Stimulated activated CD4-positive, alpha-beta T cell treated with anti-CD3 and anti-CD28 coated beads, Interleukin-4, amount 100 ng/mL, for 24 hours (primary cell): ENCODE data around the gene PLA2G3.
"Not testable (repeated sequence)": the region's sequence is repeated elsewhere in the genome, so short reads cannot be mapped to it uniquely, and the experiment has no call there.

Experiments used
- DNase-seq: peaks from one replicate; pipeline ENCODE4 v3.0.0-alpha.2; 2020

PLA2G3 gene

GRCh38 chr22:31121403-31121802 lies 18.9 kb downstream of the PLA2G3 start:
- no peak for DNase-seq

DNA sequence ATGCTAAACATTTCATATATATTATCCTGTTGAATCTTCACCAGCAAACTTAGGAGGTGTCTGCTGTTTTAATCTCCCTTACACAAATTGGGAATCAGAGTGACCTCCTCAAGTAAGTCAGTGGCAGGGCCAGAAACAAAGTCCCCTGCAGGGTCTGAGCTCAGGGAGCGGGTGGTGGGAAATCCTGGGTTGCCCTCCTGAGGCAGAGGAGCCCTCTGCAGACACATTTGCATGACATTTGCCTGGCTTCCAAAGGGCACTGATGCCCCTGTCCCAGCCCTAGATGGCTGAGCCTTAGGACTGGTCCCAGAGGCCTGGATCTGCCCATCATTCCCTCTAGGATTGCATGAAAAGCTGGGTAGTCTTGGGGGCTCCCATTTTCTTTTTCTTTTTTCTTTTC lies 19.7 kb downstream of the PLA2G3 start:
- DNase-seq: no peak

GRCh38 chr22:31120230-31120629 lies 20.1 kb downstream of the PLA2G3 start:
- no peak for DNase-seq

- no peak for DNase-seq
Observed at GRCh38 chr22:31119026-31119717, 21.1 kb downstream of the PLA2G3 start.

DNA sequence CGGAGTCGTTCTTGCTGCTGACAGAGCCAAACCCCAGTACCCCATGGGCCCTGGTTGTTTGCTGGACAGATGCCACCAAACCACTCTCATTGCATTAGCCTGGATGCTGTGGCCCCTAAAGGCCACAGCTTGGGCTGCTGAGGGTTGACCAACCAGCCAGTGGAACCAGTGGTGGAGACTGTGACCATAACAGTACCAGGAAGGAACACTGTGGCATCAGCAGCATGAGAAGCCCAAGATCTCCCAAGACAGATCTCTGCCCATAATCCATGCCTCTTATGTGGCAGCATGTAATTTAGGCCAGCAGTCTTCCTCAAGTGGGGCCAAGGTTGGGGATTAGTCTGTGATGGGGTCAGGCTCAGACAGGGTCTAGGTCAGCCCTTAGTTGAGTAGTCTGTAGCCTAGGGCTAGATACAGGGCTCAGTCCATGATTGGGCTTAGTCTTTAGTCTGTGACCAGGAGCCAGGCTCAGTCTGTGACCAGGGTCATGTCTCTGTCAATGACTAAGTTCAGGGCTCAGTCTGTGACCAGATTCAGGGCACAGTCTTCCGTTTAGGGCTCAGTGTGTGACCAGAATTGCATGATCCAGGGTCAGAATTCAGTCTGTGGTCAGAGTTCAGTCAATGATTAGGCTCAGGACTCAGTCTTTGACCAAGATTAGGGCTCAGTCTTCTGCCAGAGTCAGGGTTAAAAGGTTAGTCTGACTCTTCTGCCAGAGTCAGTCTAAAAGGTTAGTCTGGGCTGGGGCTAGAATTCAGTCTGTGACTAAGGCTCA lies 22.1 kb downstream of the PLA2G3 start:
- no peak for DNase-seq

- not testable (repeated sequence) for DNase-seq
Observed at GRCh38 chr22:31112547-31113091, 27.7 kb downstream of the PLA2G3 start.

GRCh38 chr22:31107894-31108218 lies 32.5 kb downstream of the PLA2G3 start:
- DNase-seq: no peak

GRCh38 chr22:31107178-31107893 lies 33.0 kb downstream of the PLA2G3 start, which contains the start of gene SELENOM:
Gene SELENOM (minus strand): TSS chr22:31107568. CDS start chr22:31107505, 63 bp downstream.
- DNase-seq: peak; percentile 89

- no peak for DNase-seq
Observed at GRCh38 chr22:31106731-31107177, 33.6 kb downstream of the PLA2G3 start.

DNA sequence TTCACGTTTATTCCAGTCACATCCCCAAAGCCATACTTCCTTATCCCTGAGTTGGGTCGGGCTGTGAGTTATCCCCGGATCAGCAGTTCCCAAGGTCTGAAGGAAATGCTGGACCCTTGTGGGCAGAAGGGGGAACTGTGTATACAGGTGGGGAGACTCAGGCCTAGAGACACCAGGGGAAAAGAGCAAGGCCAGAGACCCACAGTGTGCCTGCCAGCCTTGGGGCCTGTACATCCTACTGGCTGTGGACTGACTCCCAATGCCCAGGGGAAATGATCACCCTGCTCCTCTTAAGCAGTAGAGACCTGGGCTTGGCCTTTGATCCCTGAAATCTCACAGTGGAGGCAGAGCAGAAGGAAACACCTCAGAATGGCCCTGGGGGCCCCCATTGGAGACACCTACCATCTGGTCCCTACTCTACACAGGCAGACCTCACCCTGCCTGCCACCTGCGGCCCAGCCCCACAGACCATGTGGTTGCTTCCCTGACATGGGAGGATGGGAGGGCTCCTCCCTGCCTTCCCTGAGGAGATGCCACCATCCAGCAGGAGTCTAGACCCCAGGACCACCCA lies 34.2 kb downstream of the PLA2G3 start:
- no peak for DNase-seq

DNA sequence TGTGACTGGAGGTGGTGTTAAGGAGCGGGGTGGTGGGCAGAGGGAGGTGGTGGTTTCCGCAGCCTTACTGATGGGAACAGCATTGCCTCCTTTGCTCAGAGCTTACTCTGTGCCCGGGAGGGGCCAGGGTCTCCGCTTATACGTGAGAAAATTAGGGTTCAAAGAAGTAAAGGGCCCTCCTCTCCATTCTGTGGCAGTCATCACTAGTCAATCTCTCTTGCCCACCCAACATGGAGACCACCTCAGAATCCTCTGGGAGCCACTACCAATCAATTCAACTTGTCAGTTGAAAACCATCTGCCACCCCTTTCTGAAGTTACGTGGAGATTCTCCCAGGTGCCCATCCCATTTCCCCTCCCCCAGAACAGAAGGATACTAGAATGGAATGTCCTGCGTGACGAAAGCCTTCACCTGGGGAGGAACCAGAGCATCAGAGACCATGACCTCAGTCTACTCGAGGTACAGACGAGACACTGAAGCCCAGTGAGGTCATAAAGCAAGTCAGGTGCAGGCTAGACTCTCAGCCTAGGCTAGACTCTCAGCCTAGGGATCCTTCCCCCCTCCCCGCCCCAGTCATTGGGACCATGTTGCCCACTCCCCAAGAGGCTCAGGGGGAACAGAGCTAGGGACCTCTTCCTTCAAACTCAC lies 34.9 kb downstream of the PLA2G3 start:
- DNase-seq: no peak

- no peak for DNase-seq
Observed at GRCh38 chr22:31104869-31105268, 35.4 kb downstream of the PLA2G3 start.

GRCh38 chr22:31103899-31104694 lies 36.2 kb downstream of the PLA2G3 start:
- DNase-seq: no peak

DNA sequence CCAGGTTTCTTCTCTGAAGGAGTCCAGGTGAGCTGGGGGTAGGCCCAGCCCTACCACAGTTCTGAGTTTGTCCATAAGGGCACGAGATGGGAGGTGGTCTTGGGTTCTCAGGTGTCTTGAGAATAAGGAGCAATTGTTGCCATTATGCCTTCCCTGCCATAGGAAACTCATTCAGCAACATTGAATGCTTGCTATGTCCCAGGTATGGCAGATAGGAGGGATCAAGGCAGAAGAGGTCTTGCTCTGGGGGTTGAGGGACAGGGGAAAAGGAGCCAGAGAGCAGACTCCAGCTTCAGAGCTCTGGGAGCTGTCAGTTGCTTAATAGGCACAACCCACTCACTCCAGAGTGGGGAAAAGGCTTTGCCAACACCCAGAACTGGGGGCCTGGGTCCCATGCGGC lies 37.2 kb downstream of the PLA2G3 start:
- DNase-seq: no peak

DNA sequence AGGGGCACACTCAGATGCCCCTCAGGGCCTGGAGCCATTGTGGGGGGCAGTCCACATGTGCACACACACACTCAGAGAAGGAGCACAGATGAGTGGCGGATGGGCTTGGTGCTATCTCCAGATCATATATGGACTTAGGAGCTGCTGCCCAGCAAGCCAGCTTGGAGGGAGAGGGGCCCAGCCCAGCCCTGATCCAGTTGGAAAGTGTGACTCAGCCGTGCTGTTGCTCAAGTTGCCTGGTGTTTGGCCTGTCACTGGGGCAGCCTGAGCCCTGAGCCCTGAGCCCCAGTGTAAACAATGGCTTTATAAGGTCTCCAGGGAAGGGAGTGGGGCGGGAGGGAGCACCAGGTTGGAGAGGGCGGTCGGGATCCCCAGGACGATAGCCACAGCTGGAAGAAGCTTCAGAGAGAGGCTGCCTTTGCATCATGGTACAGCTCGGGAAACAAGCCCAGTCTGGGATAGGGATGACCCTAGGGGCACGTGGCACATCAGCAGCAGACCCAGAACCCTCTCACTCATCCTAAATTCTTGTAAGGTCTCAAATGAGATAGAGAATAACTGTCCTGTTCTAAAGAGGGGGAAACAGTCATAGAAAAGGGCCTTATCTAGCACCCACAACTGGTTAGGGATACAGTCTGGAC lies 37.7 kb downstream of the PLA2G3 start:
- DNase-seq: no peak

DNA sequence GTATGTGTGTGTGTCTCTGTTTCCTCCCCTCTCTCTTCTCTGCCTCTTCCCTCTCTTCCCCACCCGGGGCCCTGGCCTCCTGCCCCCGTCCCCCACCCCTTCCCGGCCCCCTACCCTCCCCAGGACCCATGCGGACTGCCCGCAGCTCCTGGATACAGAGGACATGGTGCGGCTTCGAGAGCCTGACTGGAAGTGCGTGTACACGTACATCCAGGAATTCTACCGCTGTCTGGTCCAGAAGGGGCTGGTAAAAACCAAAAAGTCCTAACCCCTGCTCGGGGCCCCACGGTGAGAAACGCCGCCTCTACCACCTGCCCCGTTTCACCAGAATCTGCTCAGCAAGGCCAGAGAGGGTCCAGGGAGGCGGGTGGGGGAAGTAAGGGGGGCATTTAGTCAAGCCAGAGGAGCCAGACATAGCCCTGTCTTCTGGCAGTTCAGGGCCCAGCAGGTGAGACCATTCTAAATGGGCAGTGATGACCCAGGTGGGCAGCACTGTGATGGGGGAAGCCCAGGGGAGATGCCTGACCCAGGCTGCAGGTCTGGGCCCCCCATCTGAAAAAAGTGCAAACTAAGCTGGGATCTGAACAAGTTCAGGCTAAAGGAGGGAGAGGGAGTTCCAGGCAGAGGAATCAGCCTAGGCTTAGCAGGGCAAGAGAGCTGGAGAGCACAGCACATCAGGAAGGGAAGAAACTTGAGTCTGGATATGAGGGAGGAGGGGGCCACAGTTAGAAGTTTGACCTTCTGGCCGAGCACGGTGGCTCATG lies 39.4 kb downstream of the PLA2G3 start:
- no peak for DNase-seq

DNA sequence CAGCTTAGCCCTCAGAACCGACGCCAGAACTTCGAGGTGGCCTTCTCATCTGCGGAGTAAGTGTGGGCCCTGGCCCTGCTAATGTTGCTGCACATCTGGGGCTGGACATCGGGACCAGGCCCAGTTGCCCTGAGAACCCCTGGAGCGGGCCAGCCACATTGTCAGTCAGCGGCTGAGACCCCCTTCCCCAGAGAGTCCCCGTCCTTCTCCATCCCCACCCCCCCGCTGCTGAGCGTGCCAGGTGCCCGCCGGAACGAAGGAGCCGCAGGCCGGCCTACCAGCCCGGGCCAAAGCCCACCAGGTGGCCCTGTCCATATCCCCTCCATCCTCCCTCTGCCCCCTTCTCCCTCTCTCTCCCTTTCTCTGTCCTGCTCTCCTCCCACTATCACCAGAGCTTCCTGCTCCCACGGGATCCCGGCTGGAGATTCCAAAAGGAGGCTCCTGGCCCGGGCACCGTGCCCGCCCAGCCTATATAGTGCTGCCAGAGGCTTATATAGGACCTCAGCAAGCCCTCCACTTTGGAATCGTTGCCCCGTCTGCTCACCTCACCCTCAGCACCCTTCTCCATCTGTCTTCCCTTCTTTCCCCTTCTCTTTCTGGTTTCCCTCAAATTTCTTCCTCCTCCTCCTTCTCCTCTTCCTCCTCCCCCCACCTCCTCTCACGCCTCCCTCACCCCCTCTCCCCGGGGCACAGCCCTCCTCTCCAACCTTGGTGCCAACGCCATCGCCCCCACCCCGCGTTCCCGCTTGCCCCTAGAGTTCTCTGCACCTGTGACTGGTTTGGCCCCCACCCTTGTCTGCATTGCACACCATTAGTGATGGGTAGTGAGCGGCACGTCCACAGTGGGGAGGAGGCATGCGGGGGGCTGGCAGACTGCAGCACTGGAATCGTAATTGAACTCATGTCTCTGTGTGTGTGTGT lies 40.2 kb downstream of the PLA2G3 start:
- DNase-seq: no peak

DNA sequence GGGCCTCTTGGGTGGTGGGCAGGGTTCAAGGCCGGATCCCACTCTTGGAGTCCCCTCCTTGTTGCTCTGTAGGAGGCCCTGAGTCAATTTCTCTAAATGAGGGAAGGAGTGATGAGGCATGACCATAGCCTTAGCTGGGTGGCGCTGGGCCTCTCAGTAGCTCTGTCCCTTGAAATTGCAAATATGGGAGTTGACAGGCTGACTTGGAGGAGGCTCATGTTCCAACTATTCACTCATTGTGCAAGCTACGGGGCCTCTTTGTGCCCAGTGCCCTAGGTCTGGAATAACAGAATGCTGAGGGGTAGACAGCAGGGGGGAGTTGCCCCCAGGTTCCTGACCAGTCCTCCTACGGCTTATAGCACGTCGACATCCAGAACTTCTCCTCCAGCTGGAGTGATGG lies 40.9 kb downstream of the PLA2G3 start:
- no peak for DNase-seq

DNA sequence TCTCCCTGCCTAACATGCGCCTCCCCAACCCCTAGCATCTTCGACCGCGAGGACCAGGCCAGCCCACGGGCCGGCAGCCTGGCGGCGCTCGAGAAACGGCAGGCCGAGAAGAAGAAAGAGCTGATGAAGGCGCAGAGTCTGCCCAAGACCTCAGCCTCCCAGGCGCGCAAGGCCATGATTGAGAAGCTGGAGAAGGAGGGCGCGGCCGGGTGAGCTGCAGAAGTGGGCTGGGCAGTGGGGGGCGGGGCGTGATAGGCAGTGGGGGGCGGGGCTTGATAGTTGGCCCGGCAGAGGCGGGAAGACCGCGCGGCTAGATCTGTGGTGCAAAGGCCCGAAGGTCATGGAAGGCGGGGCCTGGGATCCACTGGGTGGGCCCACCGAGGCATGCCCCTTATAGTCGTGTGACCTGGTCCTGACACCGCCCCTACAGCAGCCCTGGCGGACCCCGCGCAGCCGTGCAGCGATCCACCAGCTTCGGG lies 41.6 kb downstream of the PLA2G3 start:
- DNase-seq: no peak
